SK-N-SH treated with all-trans-retinoic acid at 6 μM for 48 hours (cell line): Measurements from ENCODE around the gene ACOX1.

ENCODE experiments used
- ATAC-seq: fragments of 200-7000 bp; cut with Tn5 transposase; 3 replicates; pipeline ENCODE4 v1.9.1; 2020; ENCODE audit warnings: mild to moderate bottlenecking, moderate library complexity
- ARNTL ChIP-seq: fragments of 450-650 bp; formaldehyde crosslinking; IDR thresholded peaks from 2 replicates; pipeline ENCODE4 v1.5.0; 2020; ENCODE audit warnings: low read depth, mild to moderate bottlenecking, moderate library complexity, borderline replicate concordance
- BACH2 ChIP-seq: fragments of 250-450 bp; sonication (Bioruptor Pico); IDR thresholded peaks from 2 replicates; pipeline ENCODE4 v1.9.0; 2021; ENCODE audit warnings: mild to moderate bottlenecking, borderline replicate concordance
- CREB5 ChIP-seq: fragments of 250-450 bp; sonication (Bioruptor Pico); IDR thresholded peaks from 2 replicates; pipeline ENCODE4 v1.5.1; 2020; ENCODE audit warnings: low read depth, mild to moderate bottlenecking, moderate library complexity
- CSDC2 ChIP-seq: fragments of 250-450 bp; sonication (Bioruptor Pico); IDR thresholded peaks from 2 replicates; pipeline ENCODE4 v1.5.0; 2020; ENCODE audit warnings: mild to moderate bottlenecking, moderate library complexity
- CSRNP3 ChIP-seq: fragments of 250-450 bp; sonication (Bioruptor Pico); IDR thresholded peaks from 2 replicates; pipeline ENCODE4 v1.5.1; 2021; ENCODE audit warnings: mild to moderate bottlenecking, moderate library complexity
- ESRRG ChIP-seq: fragments of 250-450 bp; sonication (Bioruptor Pico); IDR thresholded peaks from 2 replicates; pipeline ENCODE4 v1.6.1; 2021; ENCODE audit warnings: mild to moderate bottlenecking
- GLIS3 ChIP-seq: fragments of 250-450 bp; sonication (Bioruptor Pico); IDR thresholded peaks from 2 replicates; pipeline ENCODE4 v1.5.0; 2020; ENCODE audit warnings: mild to moderate bottlenecking, moderate library complexity
- ISL1 ChIP-seq: fragments of 250-450 bp; sonication (Bioruptor Pico); IDR thresholded peaks from 2 replicates; pipeline ENCODE4 v2.1.2; 2022; ENCODE audit warnings: mild to moderate bottlenecking, moderate library complexity
- OSR1 ChIP-seq: fragments of 250-450 bp; sonication (Bioruptor Pico); IDR thresholded peaks from 2 replicates; pipeline ENCODE4 v1.8.0; 2022; ENCODE audit warnings: moderate library complexity, mild to moderate bottlenecking, inconsistent platforms
- PATZ1 ChIP-seq: fragments of 250-450 bp; sonication (Bioruptor Pico); IDR thresholded peaks from 2 replicates; pipeline ENCODE4 v1.8.0; 2020; ENCODE audit warnings: mild to moderate bottlenecking, moderate library complexity, borderline replicate concordance
- POU6F1 ChIP-seq: fragments of 250-450 bp; sonication (Bioruptor Pico); IDR thresholded peaks from 2 replicates; pipeline ENCODE4 v1.8.0; 2021; ENCODE audit warnings: low read depth, mild to moderate bottlenecking, moderate library complexity, borderline replicate concordance
- PPARA ChIP-seq: fragments of 250-450 bp; sonication (Bioruptor Pico); IDR thresholded peaks from 2 replicates; pipeline ENCODE4 v1.5.0; 2020; ENCODE audit warnings: mild to moderate bottlenecking, borderline replicate concordance
- RARB ChIP-seq: fragments of 250-450 bp; sonication (Bioruptor Pico); IDR thresholded peaks from 2 replicates; pipeline ENCODE4 v1.8.0; 2021; ENCODE audit warnings: mild to moderate bottlenecking, moderate library complexity
- SNAI2 ChIP-seq: fragments of 250-450 bp; sonication (Bioruptor Pico); IDR thresholded peaks from 2 replicates; pipeline ENCODE4 v1.5.0; 2020; ENCODE audit warnings: mild to moderate bottlenecking, moderate library complexity
- TCF4 ChIP-seq: fragments of 250-450 bp; sonication (Bioruptor Pico); IDR thresholded peaks from 2 replicates; pipeline ENCODE4 v1.8.0; 2021; ENCODE audit warnings: mild to moderate bottlenecking, moderate library complexity, borderline replicate concordance
- TOX ChIP-seq: fragments of 250-450 bp; sonication (Bioruptor Pico); IDR thresholded peaks from 2 replicates; pipeline ENCODE4 v1.8.0; 2021; ENCODE audit warnings: mild to moderate bottlenecking, moderate library complexity, borderline replicate concordance
- TSHZ2 ChIP-seq: fragments of 250-450 bp; sonication (Bioruptor Pico); IDR thresholded peaks from 2 replicates; pipeline ENCODE4 v1.5.0; 2020; ENCODE audit warnings: mild to moderate bottlenecking, moderate library complexity
- ZC3H10 ChIP-seq: fragments of 250-450 bp; sonication (Bioruptor Pico); IDR thresholded peaks from 2 replicates; pipeline ENCODE4 v1.5.1; 2021; ENCODE audit warnings: mild to moderate bottlenecking, moderate library complexity
- ZFP3 ChIP-seq: fragments of 250-450 bp; sonication (Bioruptor Pico); IDR thresholded peaks from 2 replicates; pipeline ENCODE4 v1.5.0; 2020; ENCODE audit warnings: mild to moderate bottlenecking, moderate library complexity
- ZFP30 ChIP-seq: fragments of 450-650 bp; formaldehyde crosslinking; IDR thresholded peaks from 2 replicates; pipeline ENCODE4 v1.5.0; 2022; ENCODE audit warnings: mild to moderate bottlenecking, moderate library complexity
- ZNF565 ChIP-seq: fragments of 450-650 bp; formaldehyde crosslinking; conservative IDR thresholded peaks from 2 replicates; pipeline ENCODE4 v1.5.0; 2020; ENCODE audit warnings: low read depth, mild to moderate bottlenecking, moderate library complexity
- ZNF8 ChIP-seq: fragments of 450-650 bp; formaldehyde crosslinking; IDR thresholded peaks from 2 replicates; pipeline ENCODE4 v1.5.0; 2020; ENCODE audit warnings: mild to moderate bottlenecking, moderate library complexity

The ACOX1 gene

GRCh38 chr17:75900691-75901533 lies 78.1 kb downstream of the ACOX1 start:
- TF ChIP-seq POU6F1 (CRISPR knock-in tag) (no peak), CSRNP3 (CRISPR knock-in tag) (no peak), ZC3H10 (no peak), RARB (CRISPR knock-in tag) (no peak), BACH2 (CRISPR knock-in tag) (no peak), GLIS3 (no peak), ZFP30 (CRISPR knock-in tag) (no peak), ZNF565 (CRISPR knock-in tag) (no peak), TOX (no peak), SNAI2 (CRISPR knock-in tag) (no peak), PPARA (no peak), TCF4 (CRISPR knock-in tag) (no peak), CREB5 (CRISPR knock-in tag) (no peak), ISL1 (CRISPR knock-in tag) (no peak)
- ATAC-seq = no peak

GRCh38 chr17:75899767-75900468 lies 79.0 kb downstream of the ACOX1 start:
- ATAC-seq = no peak
- TF ChIP-seq ISL1 (CRISPR knock-in tag) (no peak), TOX (no peak), SNAI2 (CRISPR knock-in tag) (no peak), PPARA (no peak), PATZ1 (CRISPR knock-in tag) (no peak), OSR1 (CRISPR knock-in tag) (no peak), CSRNP3 (CRISPR knock-in tag) (no peak), ZFP3 (no peak), ARNTL (CRISPR knock-in tag) (no peak)

- no peak for ATAC-seq
- TF ChIP-seq PPARA (no peak), TSHZ2 (no peak), ZNF565 (CRISPR knock-in tag) (no peak), CREB5 (CRISPR knock-in tag) (no peak), GLIS3 (no peak), ZC3H10 (no peak), ZFP30 (CRISPR knock-in tag) (no peak), ZNF8 (no peak), ARNTL (CRISPR knock-in tag) (no peak), BACH2 (CRISPR knock-in tag) (no peak), CSDC2 (CRISPR knock-in tag) (no peak), ESRRG (CRISPR knock-in tag) (no peak), SNAI2 (CRISPR knock-in tag) (no peak), TCF4 (CRISPR knock-in tag) (no peak)
Observed at GRCh38 chr17:75899353-75899752, 79.6 kb downstream of the ACOX1 start.
